Ishikawa (cell line): ENCODE results near the gene QRSL1.

Experiments
- CEBPB ChIP-seq: IDR thresholded peaks from 2 replicates; pipeline ENCODE4 v1.6.1; 2012
- CREB1 ChIP-seq: IDR thresholded peaks from 2 replicates; pipeline ENCODE4 v1.6.1; 2012; ENCODE audit warnings: low read depth
- EGR1 ChIP-seq: IDR thresholded peaks from 2 replicates; pipeline ENCODE4 v1.6.1; 2012
- EP300 ChIP-seq: IDR thresholded peaks from 2 replicates; pipeline ENCODE4 v1.6.1; 2012; ENCODE audit warnings: borderline replicate concordance
- FOXM1 ChIP-seq: IDR thresholded peaks from 2 replicates; pipeline ENCODE4 v1.6.1; 2012; ENCODE audit warnings: low read depth, borderline replicate concordance
- NFIC ChIP-seq: IDR thresholded peaks from 2 replicates; pipeline ENCODE4 v1.6.1; 2012
- RAD21 ChIP-seq: IDR thresholded peaks from 2 replicates; pipeline ENCODE4 v1.6.1; 2012; ENCODE audit warnings: low read depth
- TAF1 ChIP-seq: IDR thresholded peaks from 2 replicates; pipeline ENCODE4 v1.6.1; 2012; ENCODE audit warnings: low read depth, mild to moderate bottlenecking
- TCF12 ChIP-seq: IDR thresholded peaks from 2 replicates; pipeline ENCODE4 v1.6.1; 2012; ENCODE audit warnings: low read depth
- TEAD4 ChIP-seq: IDR thresholded peaks from 2 replicates; pipeline ENCODE4 v1.6.1; 2012
- YY1 ChIP-seq: IDR thresholded peaks from 2 replicates; pipeline ENCODE4 v1.6.1; 2012; ENCODE audit warnings: low read depth
- ZBTB7A ChIP-seq: IDR thresholded peaks from 2 replicates; pipeline ENCODE4 v1.6.1; 2012; ENCODE audit warnings: low read depth
- TF ChIP-seq, protein P1 (sequence below): IDR thresholded peaks from 2 replicates; pipeline ENCODE4 v1.6.1; 2012; ENCODE audit warnings: low read depth, mild to moderate bottlenecking
- TF ChIP-seq, protein P2 (sequence below): IDR thresholded peaks from 2 replicates; pipeline ENCODE4 v1.6.1; 2012
- TF ChIP-seq, protein P3 (sequence below): IDR thresholded peaks from 2 replicates; pipeline ENCODE4 v1.6.1; 2012

The QRSL1 gene

DNA sequence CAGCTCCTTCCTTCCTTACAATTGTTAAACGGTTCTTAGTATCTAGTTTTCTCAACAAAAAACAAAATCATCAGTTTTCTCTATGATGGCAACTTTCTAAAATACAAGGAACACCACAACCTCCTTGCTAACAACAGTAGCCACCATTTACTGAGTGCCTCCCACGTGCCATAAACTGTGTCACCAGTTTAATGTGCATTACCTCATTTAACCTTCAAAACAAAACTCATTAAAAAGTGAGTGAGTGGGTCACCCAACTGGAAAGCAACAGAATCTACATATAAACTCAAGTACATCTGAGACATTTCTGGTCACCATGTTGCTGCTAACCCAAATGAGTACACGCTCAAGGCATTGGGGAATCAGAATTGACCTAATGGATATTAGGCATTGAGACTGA is 11.1 kb upstream of the QRSL1 start:
- TF ChIP-seq TCF12: no peak
- TF ChIP-seq, protein P1, sequence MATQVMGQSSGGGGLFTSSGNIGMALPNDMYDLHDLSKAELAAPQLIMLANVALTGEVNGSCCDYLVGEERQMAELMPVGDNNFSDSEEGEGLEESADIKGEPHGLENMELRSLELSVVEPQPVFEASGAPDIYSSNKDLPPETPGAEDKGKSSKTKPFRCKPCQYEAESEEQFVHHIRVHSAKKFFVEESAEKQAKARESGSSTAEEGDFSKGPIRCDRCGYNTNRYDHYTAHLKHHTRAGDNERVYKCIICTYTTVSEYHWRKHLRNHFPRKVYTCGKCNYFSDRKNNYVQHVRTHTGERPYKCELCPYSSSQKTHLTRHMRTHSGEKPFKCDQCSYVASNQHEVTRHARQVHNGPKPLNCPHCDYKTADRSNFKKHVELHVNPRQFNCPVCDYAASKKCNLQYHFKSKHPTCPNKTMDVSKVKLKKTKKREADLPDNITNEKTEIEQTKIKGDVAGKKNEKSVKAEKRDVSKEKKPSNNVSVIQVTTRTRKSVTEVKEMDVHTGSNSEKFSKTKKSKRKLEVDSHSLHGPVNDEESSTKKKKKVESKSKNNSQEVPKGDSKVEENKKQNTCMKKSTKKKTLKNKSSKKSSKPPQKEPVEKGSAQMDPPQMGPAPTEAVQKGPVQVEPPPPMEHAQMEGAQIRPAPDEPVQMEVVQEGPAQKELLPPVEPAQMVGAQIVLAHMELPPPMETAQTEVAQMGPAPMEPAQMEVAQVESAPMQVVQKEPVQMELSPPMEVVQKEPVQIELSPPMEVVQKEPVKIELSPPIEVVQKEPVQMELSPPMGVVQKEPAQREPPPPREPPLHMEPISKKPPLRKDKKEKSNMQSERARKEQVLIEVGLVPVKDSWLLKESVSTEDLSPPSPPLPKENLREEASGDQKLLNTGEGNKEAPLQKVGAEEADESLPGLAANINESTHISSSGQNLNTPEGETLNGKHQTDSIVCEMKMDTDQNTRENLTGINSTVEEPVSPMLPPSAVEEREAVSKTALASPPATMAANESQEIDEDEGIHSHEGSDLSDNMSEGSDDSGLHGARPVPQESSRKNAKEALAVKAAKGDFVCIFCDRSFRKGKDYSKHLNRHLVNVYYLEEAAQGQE: no peak
- no peak for TF ChIP-seq CREB1
- TF ChIP-seq CEBPB: no peak

DNA sequence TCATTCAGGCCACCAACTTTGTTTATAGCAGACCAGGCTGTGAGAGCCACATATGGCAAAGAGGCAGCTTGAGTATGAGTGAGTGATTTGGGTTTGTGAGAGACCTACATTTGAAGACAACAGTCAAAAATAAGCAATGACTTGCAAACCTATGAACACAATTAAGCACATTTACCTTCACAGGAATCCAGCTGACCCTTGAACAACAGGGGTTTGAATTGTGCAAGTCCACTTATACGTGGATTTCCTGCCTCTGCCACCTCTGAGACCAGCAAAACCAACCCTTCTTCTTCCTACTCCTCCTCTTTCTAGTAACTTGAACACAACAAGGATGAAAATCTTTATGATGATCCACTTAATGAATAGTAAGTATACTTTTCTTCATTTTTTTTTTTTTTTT is 10.2 kb upstream of the QRSL1 start:
- no peak for TF ChIP-seq CEBPB
- TF ChIP-seq RAD21: no peak
- no peak for TF ChIP-seq TAF1
- TF ChIP-seq, protein P2, sequence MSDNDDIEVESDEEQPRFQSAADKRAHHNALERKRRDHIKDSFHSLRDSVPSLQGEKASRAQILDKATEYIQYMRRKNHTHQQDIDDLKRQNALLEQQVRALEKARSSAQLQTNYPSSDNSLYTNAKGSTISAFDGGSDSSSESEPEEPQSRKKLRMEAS: no peak
- TF ChIP-seq, protein P3, sequence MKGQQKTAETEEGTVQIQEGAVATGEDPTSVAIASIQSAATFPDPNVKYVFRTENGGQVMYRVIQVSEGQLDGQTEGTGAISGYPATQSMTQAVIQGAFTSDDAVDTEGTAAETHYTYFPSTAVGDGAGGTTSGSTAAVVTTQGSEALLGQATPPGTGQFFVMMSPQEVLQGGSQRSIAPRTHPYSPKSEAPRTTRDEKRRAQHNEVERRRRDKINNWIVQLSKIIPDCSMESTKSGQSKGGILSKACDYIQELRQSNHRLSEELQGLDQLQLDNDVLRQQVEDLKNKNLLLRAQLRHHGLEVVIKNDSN: no peak
- TF ChIP-seq CREB1: no peak
- no peak for TF ChIP-seq EGR1
- TF ChIP-seq FOXM1: no peak
- TF ChIP-seq NFIC: no peak
- TF ChIP-seq, protein P1: no peak
- no peak for TF ChIP-seq TEAD4
- TF ChIP-seq YY1: no peak
- TF ChIP-seq TCF12: no peak
- TF ChIP-seq EP300: no peak
- no peak for TF ChIP-seq ZBTB7A

- no peak for TF ChIP-seq TAF1
- no peak for TF ChIP-seq RAD21
- TF ChIP-seq NFIC: no peak
- TF ChIP-seq ZBTB7A: no peak
- TF ChIP-seq CEBPB: no peak
Observed at GRCh38 chr6:106620931-106621672, 8.3 kb upstream of the QRSL1 start.

DNA sequence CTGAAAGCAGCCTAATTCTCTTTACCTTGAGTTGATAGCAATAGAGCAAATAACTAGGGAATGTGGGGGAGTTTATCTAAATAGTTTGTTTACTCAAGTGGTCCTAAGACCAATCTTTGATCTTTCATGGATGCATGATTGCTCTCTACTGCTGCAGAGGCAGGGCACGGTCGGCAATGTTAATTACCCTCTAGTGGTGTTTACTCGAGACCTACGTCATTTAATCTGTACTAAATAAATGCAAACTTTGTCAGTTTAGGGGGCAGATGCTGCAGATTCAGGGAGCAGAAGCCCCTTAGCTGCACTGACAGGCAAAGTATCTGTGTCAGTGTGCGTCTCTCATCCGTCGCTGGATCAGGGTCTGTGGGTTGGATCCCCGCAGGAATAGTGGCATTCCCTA is 7.0 kb upstream of the QRSL1 start:
- TF ChIP-seq, protein P3: no peak
- TF ChIP-seq, protein P2: no peak

GRCh38 chr6:106623039-106623438 is 6.3 kb upstream of the QRSL1 start:
- TF ChIP-seq, protein P2: no peak
- no peak for TF ChIP-seq CREB1
- no peak for TF ChIP-seq RAD21
- no peak for TF ChIP-seq NFIC
- TF ChIP-seq EP300: no peak
- TF ChIP-seq TEAD4: no peak
- no peak for TF ChIP-seq TAF1
- TF ChIP-seq EGR1: no peak
- TF ChIP-seq, protein P1: no peak
